IMR-90 (cell line): Measurements from ENCODE around the gene PRDM5.

Experiments
- CEBPB ChIP-seq: IDR thresholded peaks from 2 replicates; pipeline ENCODE4 v1.6.1; 2012; ENCODE audit warnings: low read depth, low read length, improper control_type of control experiment
- CTCF ChIP-seq: conservative IDR thresholded peaks from 2 replicates; pipeline ENCODE4 v1.5.1; 2012; ENCODE audit warnings: mild to moderate bottlenecking, low read depth, low read length, improper control_type of control experiment
- FOS ChIP-seq: fragments of 150-350 bp; IDR thresholded peaks from 2 replicates; pipeline ENCODE4 v1.6.1; 2016; ENCODE audit warnings: low read depth, low read length
- MXI1 ChIP-seq: IDR thresholded peaks from 2 replicates; pipeline ENCODE4 v1.6.1; 2012; ENCODE audit warnings: low read depth, mild to moderate bottlenecking, low read length, moderate library complexity, borderline replicate concordance
- POLR2A ChIP-seq: IDR thresholded peaks from 2 replicates; pipeline ENCODE4 v1.6.1; 2012; ENCODE audit warnings: mild to moderate bottlenecking, low read depth, low read length
- SMC3 ChIP-seq: fragments of 150-350 bp; IDR thresholded peaks from 2 replicates; pipeline ENCODE4 v1.6.1; 2016; ENCODE audit warnings: low read depth, mild to moderate bottlenecking, antibody characterized with exemption, low read length, moderate library complexity
- USF2 ChIP-seq: fragments of 150-350 bp; IDR thresholded peaks from 2 replicates; pipeline ENCODE4 v1.6.1; 2017; ENCODE audit warnings: mild to moderate bottlenecking, antibody characterized with exemption, low read length, low read depth

- no peak for TF ChIP-seq CTCF
- no peak for TF ChIP-seq POLR2A
- TF ChIP-seq CEBPB = no peak
- TF ChIP-seq FOS = no peak
- TF ChIP-seq MXI1 = no peak
- TF ChIP-seq SMC3 = no peak
- TF ChIP-seq USF2 = no peak
These were observed 29.2 kb downstream of the PRDM5 start for GRCh38 chr4:120893314-120893713.
